Neural progenitor cell (in vitro differentiated cells): Measurements from ENCODE around the gene PSPH.

Source experiments
- CTCF ChIP-seq: fragments of 200-600 bp; sonication (generic); IDR thresholded peaks from 2 replicates; pipeline ENCODE4 v1.5.1; 2017; ENCODE audit warnings: antibody characterized with exemption, mild to moderate bottlenecking
- EZH2 ChIP-seq: fragments of 200-600 bp; sonication (generic); IDR thresholded peaks from 2 replicates; pipeline ENCODE4 v1.6.1; 2017; ENCODE audit warnings: antibody characterized with exemption, mild to moderate bottlenecking, moderate library complexity
- EZH2phosphoT487 ChIP-seq: fragments of 200-600 bp; sonication (generic); IDR thresholded peaks from 2 replicates; pipeline ENCODE4 v1.6.1; 2017; ENCODE audit warnings: antibody characterized with exemption

GRCh38 chr7:56030340-56030739 lies 20.9 kb downstream of the PSPH start:
- no peak for TF ChIP-seq CTCF
- no peak for TF ChIP-seq EZH2
- TF ChIP-seq EZH2phosphoT487 = no peak
